Effector CD4-positive, alpha-beta T cell (primary cell): ENCODE data around the gene MINDY3.

ENCODE experiments used
- DNase-seq: peaks from one replicate; pipeline ENCODE4 v3.0.0-alpha.2; 2020

MINDY3 gene

GRCh38 chr10:15729890-15730289 lies 130.4 kb downstream of the MINDY3 start:
- DNase-seq, result no peak
